Urinary bladder (tissue), 4 donors: ENCODE results near the gene AMDHD1. TPM values are rescaled to one million over a fixed set of nuclear protein-coding genes. Genes with fewer than 3 reads are reported as not detected.

Source experiments
- DNase-seq: peaks from one replicate; pipeline ENCODE4 v3.0.0-alpha.2; 2015; ENCODE audit errors: extremely low spot score
- H3K27ac ChIP-seq: one replicate; pipeline ENCODE4 v1.5.1; 2013; ENCODE audit warnings: low read depth, mild to moderate bottlenecking, moderate library complexity
- H3K36me3 ChIP-seq: one replicate; pipeline ENCODE4 v1.6.1; 2013; ENCODE audit warnings: mild to moderate bottlenecking, moderate library complexity; ENCODE audit not compliant: insufficient read depth
- H3K4me1 ChIP-seq: one replicate; pipeline ENCODE4 v1.6.1; 2013; ENCODE audit warnings: mild to moderate bottlenecking, moderate library complexity; ENCODE audit not compliant: insufficient read depth
- H3K4me3 ChIP-seq: one replicate; pipeline ENCODE4 v1.5.1; 2013; ENCODE audit warnings: low read depth, low read length
- WGBS: extraction: QIAGEN DNeasy Blood & Tissue Kit; methylation state at CpG from one replicate; pipeline ENCODE4 v1.1.7; 2013; 5-methylcytosine and 5-hydroxymethylcytosine counted together
- polyA plus RNA-seq: library from polyadenylated mRNA; stranded (reverse); fragments of 200-250 nt; gene quantifications from one replicate; pipeline ENCODE4 v1.2.3, GENCODE V29; 2013
- total RNA-seq: library from RNA; depleted of rRNA; stranded (reverse); fragments of >200 nt; gene quantifications from one replicate; pipeline ENCODE4 v1.2.3, GENCODE V29; 2014
- donor health status: healthy with polysubstance abuse.
- donor health status: healthy.

The AMDHD1 gene, protein sequence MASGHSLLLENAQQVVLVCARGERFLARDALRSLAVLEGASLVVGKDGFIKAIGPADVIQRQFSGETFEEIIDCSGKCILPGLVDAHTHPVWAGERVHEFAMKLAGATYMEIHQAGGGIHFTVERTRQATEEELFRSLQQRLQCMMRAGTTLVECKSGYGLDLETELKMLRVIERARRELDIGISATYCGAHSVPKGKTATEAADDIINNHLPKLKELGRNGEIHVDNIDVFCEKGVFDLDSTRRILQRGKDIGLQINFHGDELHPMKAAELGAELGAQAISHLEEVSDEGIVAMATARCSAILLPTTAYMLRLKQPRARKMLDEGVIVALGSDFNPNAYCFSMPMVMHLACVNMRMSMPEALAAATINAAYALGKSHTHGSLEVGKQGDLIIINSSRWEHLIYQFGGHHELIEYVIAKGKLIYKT
- 0.16 TPM for total RNA-seq
- 0.80 TPM for polyA plus RNA-seq

- no peaks in the 10 kb centered on the region for H3K36me3 ChIP-seq
- no peak for DNase-seq
- 1% methylated on average over 38 of the region's 38 CpGs for WGBS
- H3K27ac ChIP-seq: peak within 1 kb of the TSS; percentile 62
- no peaks in the 10 kb centered on the region for H3K4me1 ChIP-seq
- peak within 1 kb of the TSS; percentile 77 for H3K4me3 ChIP-seq
Observed at GRCh38 chr12:95943330-95943842, at the start of gene AMDHD1. AMDHD1 (plus strand) TSS chr12:95943331; CDS start chr12:95943399, 68 bp downstream.

DNA sequence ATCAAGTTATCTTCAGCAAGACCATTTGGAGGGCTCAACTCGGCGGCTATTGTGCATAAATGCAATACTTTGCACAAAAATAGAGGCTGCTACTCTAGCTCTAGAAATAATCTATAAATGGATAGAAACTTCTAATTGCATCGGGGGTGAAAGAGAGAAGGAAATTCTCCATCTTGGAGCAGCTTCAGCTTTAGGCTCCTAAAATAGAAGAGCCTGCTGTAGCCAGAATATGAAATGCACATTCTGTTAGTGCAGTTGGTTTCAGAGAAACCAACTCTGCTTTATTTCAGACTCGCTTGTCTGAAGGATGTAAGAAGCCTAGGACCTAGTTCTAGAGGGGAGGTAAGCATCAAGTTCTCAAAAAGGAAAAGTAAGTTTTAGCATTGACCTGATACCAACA, 46.3 kb upstream of the AMDHD1 start:
- no peak overlapping the region for H3K27ac ChIP-seq
- H3K4me1 ChIP-seq: no peaks in the 10 kb centered on the region
- 89% methylated on average over 4 of the region's 4 CpGs for WGBS
- no peak overlapping the region for H3K4me3 ChIP-seq
- no peak for DNase-seq
- no peaks in the 10 kb centered on the region for H3K36me3 ChIP-seq

GRCh38 chr12:95898081-95898480, 45.0 kb upstream of the AMDHD1 start:
- DNase-seq: no peak
- Histone ChIP-seq H3K27ac (no peak overlapping the region), H3K4me3 (no peak overlapping the region), H3K36me3 (no peaks in the 10 kb centered on the region), H3K4me1 (no peaks in the 10 kb centered on the region)
- WGBS: 53% methylated on average over 4 of the region's 4 CpGs

GRCh38 chr12:95908573-95908972, 34.6 kb upstream of the AMDHD1 start:
- no peaks in the 10 kb centered on the region for H3K4me1 ChIP-seq
- H3K36me3 ChIP-seq: no peaks in the 10 kb centered on the region
- no peak for DNase-seq
- H3K4me3 ChIP-seq: no peak overlapping the region
- no peak overlapping the region for H3K27ac ChIP-seq

- no peak for DNase-seq
- WGBS: 93% methylated on average over 3 of the region's 3 CpGs
- Histone ChIP-seq H3K36me3 (no peaks in the 10 kb centered on the region), H3K27ac (no peak overlapping the region), H3K4me1 (no peaks in the 10 kb centered on the region), H3K4me3 (no peak overlapping the region)
Observed at GRCh38 chr12:95909871-95910270, 33.3 kb upstream of the AMDHD1 start.

GRCh38 chr12:95918194-95918993, 24.7 kb upstream of the AMDHD1 start:
- no peaks in the 10 kb centered on the region for H3K4me1 ChIP-seq
- DNase-seq: no peak
- H3K27ac ChIP-seq: no peak overlapping the region
- no peak overlapping the region for H3K4me3 ChIP-seq
- 23% methylated on average over 7 of the region's 7 CpGs for WGBS
- no peaks in the 10 kb centered on the region for H3K36me3 ChIP-seq

- DNase-seq: no peak
- Histone ChIP-seq H3K4me1 (no peaks in the 10 kb centered on the region), H3K36me3 (no peaks in the 10 kb centered on the region), H3K27ac (no peak overlapping the region), H3K4me3 (no peak overlapping the region)
- 82% methylated on average over 6 of the region's 6 CpGs for WGBS
Observed at GRCh38 chr12:95919110-95919509, 24.0 kb upstream of the AMDHD1 start.

GRCh38 chr12:95922231-95922630, 20.9 kb upstream of the AMDHD1 start:
- H3K36me3 ChIP-seq: no peaks in the 10 kb centered on the region
- WGBS: 45% methylated on average over 3 of the region's 3 CpGs
- H3K4me1 ChIP-seq: no peaks in the 10 kb centered on the region
- no peak overlapping the region for H3K27ac ChIP-seq
- no peak for DNase-seq
- H3K4me3 ChIP-seq: no peak overlapping the region

DNA sequence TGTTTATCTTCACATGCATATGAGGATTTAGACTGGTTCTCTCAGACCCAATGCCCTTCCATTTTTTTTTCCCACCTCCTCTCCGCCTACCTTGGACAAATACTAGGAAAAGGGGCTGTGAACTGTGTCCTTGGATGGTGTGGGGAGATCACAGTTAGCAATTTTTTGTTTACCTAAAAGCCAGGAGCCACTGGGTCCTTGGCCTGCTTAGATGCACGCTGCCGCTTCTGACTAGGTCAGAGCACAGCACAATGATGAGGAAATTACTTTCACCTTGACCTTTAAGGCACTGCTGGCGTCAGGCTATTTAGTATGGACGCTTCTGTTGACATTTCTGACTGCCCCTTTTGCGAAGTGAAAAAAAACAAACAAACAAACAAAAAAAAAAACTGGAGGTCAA, 2.6 kb upstream of the AMDHD1 start:
- DNase-seq: no peak
- Histone ChIP-seq H3K4me3 (no peak overlapping the region), H3K27ac (no peak overlapping the region), H3K36me3 (no peaks in the 10 kb centered on the region), H3K4me1 (no peaks in the 10 kb centered on the region)
- WGBS: 65% methylated on average over 6 of the region's 6 CpGs

GRCh38 chr12:95942101-95942523, 1.0 kb upstream of the AMDHD1 start:
- DNase-seq: peak; percentile 14
- no peaks in the 10 kb centered on the region for H3K36me3 ChIP-seq
- H3K27ac ChIP-seq: no peak overlapping the region
- no peaks in the 10 kb centered on the region for H3K4me1 ChIP-seq
- 10% methylated on average over 13 of the region's 13 CpGs for WGBS
- H3K4me3 ChIP-seq: peak overlapping the region; percentile 77

DNA sequence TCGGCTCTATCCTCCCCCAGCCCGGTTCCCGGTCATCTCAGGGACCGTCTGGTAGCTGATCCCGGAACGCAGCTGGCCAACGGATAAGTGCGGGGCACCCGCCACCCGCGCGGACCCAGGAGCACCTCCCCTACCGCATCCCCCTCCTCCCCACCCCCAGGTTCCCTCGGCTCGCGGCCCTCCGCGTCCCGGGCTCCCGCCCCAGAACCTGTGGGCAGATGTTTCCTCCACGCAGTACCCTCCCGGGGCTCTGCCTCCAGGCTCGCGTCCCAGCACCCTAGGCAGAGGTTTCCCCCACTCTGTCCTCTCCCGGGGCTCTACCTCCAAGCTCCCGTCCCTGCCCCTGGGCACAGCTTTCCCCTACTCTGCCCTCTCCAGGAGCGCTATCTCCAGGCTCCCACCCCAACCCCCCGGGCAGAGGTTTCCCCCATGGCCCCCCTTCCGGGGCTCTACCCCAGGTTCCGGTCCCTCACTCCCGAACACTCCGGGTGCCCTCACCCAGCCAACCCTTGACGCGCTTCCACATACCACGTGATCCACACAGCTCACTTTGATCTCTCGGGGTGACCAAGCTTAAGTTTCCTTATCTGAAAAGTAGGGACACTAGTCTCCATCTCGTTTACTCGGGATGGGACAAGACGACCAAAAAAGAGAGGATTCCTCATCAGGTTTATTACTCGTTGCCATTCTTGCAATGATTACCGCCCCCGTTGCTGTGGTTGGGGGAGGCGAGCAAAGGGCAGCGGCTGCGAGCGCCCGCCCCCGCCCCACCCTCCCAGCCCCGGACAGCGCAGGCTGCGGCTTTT, 404 bp upstream of the AMDHD1 start, which contains the start of gene CCDC38:
Gene CCDC38 (minus strand): TSS at position 91 of the 806 bp plus-strand sequence. CDS start 6,105 bp downstream, outside the sequence.
- no peaks in the 10 kb centered on the region for H3K4me1 ChIP-seq
- under 1% methylated on average over 51 of the region's 51 CpGs for WGBS
- DNase-seq: peak; percentile 31

GRCh38 chr12:95944108-95944704, 1.1 kb downstream of the AMDHD1 start:
- no peak overlapping the region for H3K4me3 ChIP-seq
- no peaks in the 10 kb centered on the region for H3K4me1 ChIP-seq
- H3K27ac ChIP-seq: no peak overlapping the region

More for the DNA sequence above, 404 bp upstream of the AMDHD1 start, which contains the start of gene CCDC38:
- H3K4me3 ChIP-seq: peak within 1 kb of the TSS; percentile 77
- no peaks in the 10 kb centered on the region for H3K36me3 ChIP-seq
- peak within 1 kb of the TSS; percentile 62 for H3K27ac ChIP-seq

More at GRCh38 chr12:95944108-95944704, 1.1 kb downstream of the AMDHD1 start:
- H3K36me3 ChIP-seq: no peaks in the 10 kb centered on the region
- DNase-seq: no peak
- 91% methylated on average over 10 of the region's 10 CpGs for WGBS
